Uterus (tissue), 2 donors: ENCODE measurements around the gene ZNF70.

Source experiments
- POLR2A ChIP-seq, 2 donors: fragments of 450-650 bp; IDR thresholded peaks; one replicate each; pipeline ENCODE4 v1.6.1; 2016; ENCODE audit warnings: antibody characterized with exemption in 2 of 2, mild to moderate bottlenecking in 1 of 2, moderate library complexity in 1 of 2
- TF ChIP-seq, protein P1 (sequence below), 4 experiments: fragments of 200-600 bp in 2 of 4; fragments of 450-650 bp in 2 of 4; sonication (generic) in 2 of 4; IDR thresholded peaks; one replicate each; pipeline ENCODE4 v1.5.1; 2016 to 2019; ENCODE audit warnings: antibody characterized with exemption in 4 of 4, mild to moderate bottlenecking in 2 of 4, moderate library complexity in 1 of 4

DNA sequence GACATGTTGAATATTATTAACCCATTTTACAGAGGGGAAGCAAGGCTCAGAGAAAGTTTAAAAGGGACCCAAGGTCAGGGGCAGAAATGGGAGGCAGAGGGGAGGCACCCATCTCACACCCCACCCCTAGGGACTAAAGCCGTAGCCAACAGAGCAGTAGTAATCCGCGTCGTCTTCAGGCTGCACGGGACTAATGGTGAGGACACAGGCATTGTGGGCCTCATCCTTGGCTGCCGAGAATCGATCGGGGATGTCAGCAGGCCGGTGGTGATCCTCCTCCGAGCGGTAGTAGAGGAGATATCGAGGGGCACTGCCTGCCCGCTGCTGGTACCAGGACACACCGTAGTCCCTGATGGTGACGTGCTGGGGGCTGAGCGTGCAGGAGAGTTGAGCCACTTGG, 1.8 kb upstream of the ZNF70 start:
- TF ChIP-seq, protein P1, sequence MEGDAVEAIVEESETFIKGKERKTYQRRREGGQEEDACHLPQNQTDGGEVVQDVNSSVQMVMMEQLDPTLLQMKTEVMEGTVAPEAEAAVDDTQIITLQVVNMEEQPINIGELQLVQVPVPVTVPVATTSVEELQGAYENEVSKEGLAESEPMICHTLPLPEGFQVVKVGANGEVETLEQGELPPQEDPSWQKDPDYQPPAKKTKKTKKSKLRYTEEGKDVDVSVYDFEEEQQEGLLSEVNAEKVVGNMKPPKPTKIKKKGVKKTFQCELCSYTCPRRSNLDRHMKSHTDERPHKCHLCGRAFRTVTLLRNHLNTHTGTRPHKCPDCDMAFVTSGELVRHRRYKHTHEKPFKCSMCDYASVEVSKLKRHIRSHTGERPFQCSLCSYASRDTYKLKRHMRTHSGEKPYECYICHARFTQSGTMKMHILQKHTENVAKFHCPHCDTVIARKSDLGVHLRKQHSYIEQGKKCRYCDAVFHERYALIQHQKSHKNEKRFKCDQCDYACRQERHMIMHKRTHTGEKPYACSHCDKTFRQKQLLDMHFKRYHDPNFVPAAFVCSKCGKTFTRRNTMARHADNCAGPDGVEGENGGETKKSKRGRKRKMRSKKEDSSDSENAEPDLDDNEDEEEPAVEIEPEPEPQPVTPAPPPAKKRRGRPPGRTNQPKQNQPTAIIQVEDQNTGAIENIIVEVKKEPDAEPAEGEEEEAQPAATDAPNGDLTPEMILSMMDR (IDR thresholded peaks at IDR 0.05): no peak
- TF ChIP-seq POLR2A (IDR thresholded peaks at IDR 0.05): no peak
